BJ (cell line): ENCODE measurements around the gene LSS. TPM values are rescaled to one million over a fixed set of nuclear protein-coding genes. Genes with fewer than 3 reads are reported as not detected.

ENCODE experiments used
- CTCF ChIA-PET: fragments of 350-600 bp; formaldehyde crosslinking; extraction: SDS; loops from one replicate; lab custom pipeline; 2021; ENCODE audit warnings: antibody characterized with exemption, inconsistent platforms; lab: Yijun Ruan, JAX
- POLR2A ChIA-PET: fragments of 300-600 bp; sonication (Branson Sonifier 250); formaldehyde crosslinking; extraction: SDS; loops from one replicate; lab custom pipeline; 2021; ENCODE audit warnings: antibody characterized with exemption; lab: Charles Lee
- DNase-seq: peaks from one replicate; pipeline ENCODE4 v3.0.0-alpha.2; 2011; ENCODE audit warnings: low read depth
- H3K27me3 ChIP-seq: 2 replicates; pipeline ENCODE4 v1.6.0; 2011; ENCODE audit warnings: low read length; ENCODE audit not compliant: control insufficient read depth, insufficient read depth
- H3K36me3 ChIP-seq: 2 replicates; pipeline ENCODE4 v1.5.1; 2011; ENCODE audit warnings: low read length; ENCODE audit not compliant: control insufficient read depth, insufficient read depth
- H3K4me3 ChIP-seq: 2 replicates; pipeline ENCODE4 v1.5.1; 2011; ENCODE audit warnings: low read depth, mild to moderate bottlenecking, control low read depth, low read length
- CTCF ChIP-seq: IDR thresholded peaks from 2 replicates; pipeline ENCODE4 v1.5.1; 2011; ENCODE audit warnings: low read depth, mild to moderate bottlenecking, control low read depth, inconsistent platforms, low read length, moderate library complexity; ENCODE audit not compliant: insufficient read depth
- polyA plus RNA-seq: library from polyadenylated mRNA; depleted of rRNA; stranded (reverse); fragments of >200 nt; gene quantifications from 2 replicates; pipeline ENCODE4 v1.2.3, GENCODE V29; 2011

The LSS gene
- polyA plus RNA-seq, 1 experiment = 59.9 TPM

GRCh38 chr21:46252840-46253239 is 24.3 kb upstream of the LSS start:
- Histone ChIP-seq H3K27me3 (no peaks in the 10 kb centered on the region), H3K36me3 (peaks cover 40% of the 10 kb centered on the region), H3K4me3 (no peak overlapping the region)
- POLR2A ChIA-PET = no interaction called here
- TF ChIP-seq CTCF = no peak
- DNase-seq = no peak
- CTCF ChIA-PET = no interaction called here

- CTCF ChIA-PET = interaction anchor here (0.7 to 1.4 kb wide), 3 partner anchors 9 to 97 kb away, joined by 3 to 4 read pairs (median 3); no protein-coding TSS in a partner anchor
- H3K4me3 ChIP-seq = no peak overlapping the region
- POLR2A ChIA-PET = no interaction called here
- no peak for DNase-seq
- H3K36me3 ChIP-seq = peaks cover 33% of the 10 kb centered on the region
- TF ChIP-seq CTCF = no peak
- H3K27me3 ChIP-seq = no peaks in the 10 kb centered on the region
These were observed 21.7 kb upstream of the LSS start for GRCh38 chr21:46250146-46250725.

GRCh38 chr21:46248827-46249226 is 20.3 kb upstream of the LSS start:
- no peak for DNase-seq
- Histone ChIP-seq H3K27me3 (no peaks in the 10 kb centered on the region), H3K4me3 (no peak overlapping the region), H3K36me3 (peaks cover 36% of the 10 kb centered on the region)
- no peak for TF ChIP-seq CTCF
- ChIA-PET POLR2A (no interaction called here), CTCF (interaction anchor here (0.7 to 1.1 kb wide), 2 partner anchors 11 to 249 kb away, joined by 3 to 4 read pairs; no protein-coding TSS in a partner anchor)

- CTCF ChIA-PET = no interaction called here
- H3K27me3 ChIP-seq = no peaks in the 10 kb centered on the region
- no peak for DNase-seq
- H3K36me3 ChIP-seq = peaks cover 37% of the 10 kb centered on the region
- TF ChIP-seq CTCF = no peak
- no peak overlapping the region for H3K4me3 ChIP-seq
- POLR2A ChIA-PET = no interaction called here
These were observed 19.8 kb upstream of the LSS start for GRCh38 chr21:46248422-46248782.

GRCh38 chr21:46247699-46248421 is 19.3 kb upstream of the LSS start:
- POLR2A ChIA-PET = no interaction called here
- Histone ChIP-seq H3K27me3 (no peaks in the 10 kb centered on the region), H3K36me3 (peaks cover 41% of the 10 kb centered on the region), H3K4me3 (no peak overlapping the region)
- TF ChIP-seq CTCF = no peak
- DNase-seq = no peak
- CTCF ChIA-PET = interaction anchor here (0.7 kb wide), 1 partner anchor 95 kb away, joined by 3 read pairs; no protein-coding TSS in a partner anchor
